Ishikawa (cell line): Measurements from ENCODE around the gene CFAP77.

ENCODE experiments used
- CEBPB ChIP-seq: IDR thresholded peaks from 2 replicates; pipeline ENCODE4 v1.6.1; 2012
- CREB1 ChIP-seq: IDR thresholded peaks from 2 replicates; pipeline ENCODE4 v1.6.1; 2012; ENCODE audit warnings: low read depth
- EP300 ChIP-seq: IDR thresholded peaks from 2 replicates; pipeline ENCODE4 v1.6.1; 2012; ENCODE audit warnings: borderline replicate concordance
- FOXM1 ChIP-seq: IDR thresholded peaks from 2 replicates; pipeline ENCODE4 v1.6.1; 2012; ENCODE audit warnings: low read depth, borderline replicate concordance
- RAD21 ChIP-seq: IDR thresholded peaks from 2 replicates; pipeline ENCODE4 v1.6.1; 2012; ENCODE audit warnings: low read depth
- TAF1 ChIP-seq: IDR thresholded peaks from 2 replicates; pipeline ENCODE4 v1.6.1; 2012; ENCODE audit warnings: low read depth, mild to moderate bottlenecking
- YY1 ChIP-seq: IDR thresholded peaks from 2 replicates; pipeline ENCODE4 v1.6.1; 2012; ENCODE audit warnings: low read depth
- ZBTB7A ChIP-seq: IDR thresholded peaks from 2 replicates; pipeline ENCODE4 v1.6.1; 2012; ENCODE audit warnings: low read depth
- TF ChIP-seq, protein P1 (sequence below): IDR thresholded peaks from 2 replicates; pipeline ENCODE4 v1.6.1; 2012
- TF ChIP-seq, protein P2 (sequence below): IDR thresholded peaks from 2 replicates; pipeline ENCODE4 v1.6.1; 2012; ENCODE audit warnings: low read depth, mild to moderate bottlenecking

DNA sequence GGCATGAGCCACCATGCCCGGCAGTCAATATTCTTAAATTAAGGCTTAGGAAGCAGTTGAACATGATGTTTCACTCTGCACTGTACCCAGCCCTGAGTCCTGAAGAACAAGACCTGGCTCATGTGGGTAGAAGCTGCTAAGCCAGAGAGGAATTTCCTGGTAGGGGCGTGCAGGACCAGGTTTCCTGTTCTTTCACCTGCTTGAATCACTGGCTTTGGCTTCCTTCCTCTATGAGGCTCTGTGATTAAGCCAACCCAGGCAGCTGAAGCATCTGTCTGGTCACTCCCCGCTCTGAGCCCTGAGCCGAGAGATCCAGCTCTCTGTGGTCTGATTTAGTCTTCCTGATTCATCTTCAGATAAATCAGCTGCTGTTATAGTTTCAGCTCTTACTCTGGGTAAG is 29.1 kb downstream of the CFAP77 start:
- no peak for TF ChIP-seq CEBPB
- TF ChIP-seq TAF1, result no peak
- no peak for TF ChIP-seq YY1
- TF ChIP-seq CREB1, result no peak
- TF ChIP-seq, protein P1, sequence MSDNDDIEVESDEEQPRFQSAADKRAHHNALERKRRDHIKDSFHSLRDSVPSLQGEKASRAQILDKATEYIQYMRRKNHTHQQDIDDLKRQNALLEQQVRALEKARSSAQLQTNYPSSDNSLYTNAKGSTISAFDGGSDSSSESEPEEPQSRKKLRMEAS, result no peak
- no peak for TF ChIP-seq EP300
- TF ChIP-seq, protein P2, sequence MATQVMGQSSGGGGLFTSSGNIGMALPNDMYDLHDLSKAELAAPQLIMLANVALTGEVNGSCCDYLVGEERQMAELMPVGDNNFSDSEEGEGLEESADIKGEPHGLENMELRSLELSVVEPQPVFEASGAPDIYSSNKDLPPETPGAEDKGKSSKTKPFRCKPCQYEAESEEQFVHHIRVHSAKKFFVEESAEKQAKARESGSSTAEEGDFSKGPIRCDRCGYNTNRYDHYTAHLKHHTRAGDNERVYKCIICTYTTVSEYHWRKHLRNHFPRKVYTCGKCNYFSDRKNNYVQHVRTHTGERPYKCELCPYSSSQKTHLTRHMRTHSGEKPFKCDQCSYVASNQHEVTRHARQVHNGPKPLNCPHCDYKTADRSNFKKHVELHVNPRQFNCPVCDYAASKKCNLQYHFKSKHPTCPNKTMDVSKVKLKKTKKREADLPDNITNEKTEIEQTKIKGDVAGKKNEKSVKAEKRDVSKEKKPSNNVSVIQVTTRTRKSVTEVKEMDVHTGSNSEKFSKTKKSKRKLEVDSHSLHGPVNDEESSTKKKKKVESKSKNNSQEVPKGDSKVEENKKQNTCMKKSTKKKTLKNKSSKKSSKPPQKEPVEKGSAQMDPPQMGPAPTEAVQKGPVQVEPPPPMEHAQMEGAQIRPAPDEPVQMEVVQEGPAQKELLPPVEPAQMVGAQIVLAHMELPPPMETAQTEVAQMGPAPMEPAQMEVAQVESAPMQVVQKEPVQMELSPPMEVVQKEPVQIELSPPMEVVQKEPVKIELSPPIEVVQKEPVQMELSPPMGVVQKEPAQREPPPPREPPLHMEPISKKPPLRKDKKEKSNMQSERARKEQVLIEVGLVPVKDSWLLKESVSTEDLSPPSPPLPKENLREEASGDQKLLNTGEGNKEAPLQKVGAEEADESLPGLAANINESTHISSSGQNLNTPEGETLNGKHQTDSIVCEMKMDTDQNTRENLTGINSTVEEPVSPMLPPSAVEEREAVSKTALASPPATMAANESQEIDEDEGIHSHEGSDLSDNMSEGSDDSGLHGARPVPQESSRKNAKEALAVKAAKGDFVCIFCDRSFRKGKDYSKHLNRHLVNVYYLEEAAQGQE, result no peak
- no peak for TF ChIP-seq RAD21
- TF ChIP-seq FOXM1, result no peak
- no peak for TF ChIP-seq ZBTB7A
